ENCODE measurements around the gene SPC24.
"Not testable (repeated sequence)": the region's sequence is repeated elsewhere in the genome, so short reads cannot be mapped to it uniquely, and the experiment has no call there.

The SPC24 gene

DNA sequence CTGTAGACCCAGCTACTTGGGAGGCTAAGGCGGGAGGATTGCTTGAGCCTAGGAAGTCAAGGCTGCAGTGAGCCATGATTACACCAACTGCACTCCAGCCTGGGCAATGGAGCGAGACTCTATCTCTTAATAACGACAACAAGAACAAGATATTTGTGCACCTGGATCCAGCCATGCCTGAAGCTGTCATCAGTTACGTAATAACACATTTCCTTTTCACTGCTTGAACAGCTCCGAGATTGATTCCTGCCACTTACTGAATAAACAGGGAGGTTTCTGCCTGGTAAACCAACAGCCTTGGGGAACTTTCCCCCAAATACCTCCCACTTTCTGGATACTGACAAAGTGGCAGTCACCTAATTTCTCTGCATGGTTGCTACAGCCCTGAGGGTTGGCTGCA is 36.4 kb upstream of the SPC24 start:
- DNase-seq (ENCODE audit: low read depth), result no peak

DNA sequence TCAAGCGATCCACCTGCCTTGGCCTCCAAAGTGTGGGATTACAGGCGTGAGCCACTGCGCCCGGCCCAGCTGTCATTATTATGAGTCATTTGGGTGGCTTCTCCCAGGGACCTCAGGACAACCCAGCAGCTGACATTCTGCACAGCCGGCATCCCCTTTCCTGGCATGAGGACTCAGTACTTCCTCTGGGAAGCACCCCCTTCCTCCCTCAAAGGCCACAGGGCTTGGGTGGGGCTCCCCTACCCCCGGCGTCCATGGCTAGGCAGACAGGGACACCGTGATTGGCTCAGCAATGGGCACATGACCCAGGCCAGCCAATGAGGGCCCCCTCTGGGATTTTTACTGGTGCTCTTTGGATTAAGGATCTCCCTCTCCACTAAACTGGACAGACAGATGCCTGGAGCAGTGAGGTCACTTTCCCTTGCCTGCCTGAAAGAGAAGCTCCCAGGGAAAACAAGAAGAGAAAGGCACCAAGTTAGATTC is 35.7 kb upstream of the SPC24 start:
- DNase-seq (ENCODE audit: low read depth), result no peak

GRCh38 chr19:11190501-11190900 is 34.9 kb upstream of the SPC24 start:
- DNase-seq (ENCODE audit: low read depth), result no peak

DNA sequence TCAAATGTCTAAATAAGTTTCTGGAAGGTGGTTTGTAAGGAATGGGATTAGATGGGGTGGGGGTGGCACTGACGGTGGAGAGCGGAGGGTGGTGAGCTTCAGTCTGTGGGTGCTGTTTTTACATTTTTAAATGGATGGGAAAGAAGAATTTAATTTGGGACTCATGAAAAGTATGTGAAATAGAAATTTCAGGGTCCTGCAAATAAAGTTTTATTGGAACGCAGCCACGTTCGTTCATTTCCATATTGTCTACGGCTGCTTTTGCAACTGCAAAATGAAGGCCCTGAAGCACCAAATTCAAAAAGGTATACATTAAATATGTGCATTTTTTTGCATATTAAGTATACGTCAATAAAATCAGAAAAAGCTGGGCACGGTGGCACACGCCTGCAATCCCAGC is 31.9 kb upstream of the SPC24 start:
- no peak for DNase-seq (ENCODE audit: low read depth)

DNA sequence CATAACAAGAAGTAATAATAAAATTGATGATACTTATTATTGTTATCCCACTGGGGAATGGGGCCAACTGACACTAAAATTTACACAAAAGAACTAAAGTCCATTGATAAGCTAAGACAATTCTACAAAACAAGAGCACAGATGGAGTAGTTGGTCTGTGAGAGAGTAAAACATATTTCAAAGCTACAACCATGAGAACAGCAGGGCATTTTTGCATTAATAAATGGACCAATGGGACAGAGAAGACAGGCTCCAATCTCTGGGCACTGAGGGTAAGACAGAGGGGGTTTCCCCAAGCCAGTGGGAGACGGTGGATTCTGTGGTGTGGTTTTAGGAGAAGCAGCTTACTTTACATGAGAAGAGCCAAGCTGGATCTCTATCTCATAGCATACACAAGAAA is 27.4 kb upstream of the SPC24 start:
- no peak for DNase-seq (ENCODE audit: low read depth)

DNA sequence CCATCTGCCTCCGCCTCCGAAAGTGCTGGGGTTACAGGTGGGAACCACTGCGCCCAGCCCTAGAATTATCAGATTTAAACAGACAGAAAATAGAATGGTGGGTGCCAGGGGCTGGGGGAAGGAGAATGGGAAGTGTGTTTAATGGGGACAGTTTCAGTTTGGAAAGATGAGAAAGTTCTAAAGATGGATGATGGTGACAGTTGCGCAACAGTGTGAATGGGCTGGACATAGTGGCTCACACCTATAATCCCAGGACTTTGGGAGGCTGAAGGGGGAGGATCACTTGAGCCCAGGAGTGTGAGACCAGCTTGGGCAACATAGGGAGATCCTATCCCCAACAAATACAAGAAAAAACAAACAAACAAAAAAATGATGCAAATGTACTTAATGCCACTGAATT is 25.9 kb upstream of the SPC24 start:
- DNase-seq (ENCODE audit: low read depth), result no peak

DNA sequence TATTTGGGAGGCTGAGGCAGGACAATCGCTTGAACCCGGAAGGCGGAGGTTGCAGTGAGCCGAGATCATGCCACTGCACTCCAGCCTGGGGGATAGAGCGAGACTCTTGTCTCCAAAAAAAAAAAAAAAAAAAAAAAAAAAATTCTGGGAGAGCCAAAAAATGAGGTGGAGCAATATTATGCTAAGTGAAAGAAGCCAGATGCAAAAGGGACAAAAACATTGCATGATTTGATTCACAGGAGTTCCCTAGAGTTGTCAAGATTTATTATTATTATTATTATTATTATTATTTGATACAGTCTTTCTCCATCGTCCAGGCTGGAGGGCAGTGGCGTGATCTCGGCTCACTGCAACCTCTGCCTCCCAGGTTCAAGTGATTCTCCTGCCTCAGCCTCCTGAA is 25.4 kb upstream of the SPC24 start:
- not testable (repeated sequence) for DNase-seq (ENCODE audit: low read depth)

DNA sequence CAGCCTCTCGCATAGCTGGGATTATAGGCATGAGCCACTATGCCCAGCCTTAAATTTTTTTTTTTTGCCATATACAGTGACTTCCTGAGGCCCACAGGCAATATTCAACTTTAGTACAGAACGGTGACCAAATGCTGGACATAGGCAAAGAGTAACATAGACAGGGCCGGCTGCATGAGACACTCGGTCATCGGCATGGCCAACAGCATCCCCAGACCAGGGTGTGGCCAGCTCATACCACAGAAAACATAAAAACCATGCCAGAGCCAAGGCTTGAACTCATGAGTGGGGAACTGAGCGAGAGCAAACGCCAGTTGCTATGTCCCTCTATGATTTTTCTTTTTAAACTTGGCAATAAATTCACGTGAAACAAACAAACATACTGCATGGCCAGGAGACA is 24.8 kb upstream of the SPC24 start:
- no peak for DNase-seq (ENCODE audit: low read depth)

- DNase-seq (ENCODE audit: low read depth), result no peak
Measured at GRCh38 chr19:11179716-11180297, 24.2 kb upstream of the SPC24 start.

GRCh38 chr19:11179145-11179465 is 23.5 kb upstream of the SPC24 start:
- not testable (repeated sequence) for DNase-seq (ENCODE audit: low read depth)

DNA sequence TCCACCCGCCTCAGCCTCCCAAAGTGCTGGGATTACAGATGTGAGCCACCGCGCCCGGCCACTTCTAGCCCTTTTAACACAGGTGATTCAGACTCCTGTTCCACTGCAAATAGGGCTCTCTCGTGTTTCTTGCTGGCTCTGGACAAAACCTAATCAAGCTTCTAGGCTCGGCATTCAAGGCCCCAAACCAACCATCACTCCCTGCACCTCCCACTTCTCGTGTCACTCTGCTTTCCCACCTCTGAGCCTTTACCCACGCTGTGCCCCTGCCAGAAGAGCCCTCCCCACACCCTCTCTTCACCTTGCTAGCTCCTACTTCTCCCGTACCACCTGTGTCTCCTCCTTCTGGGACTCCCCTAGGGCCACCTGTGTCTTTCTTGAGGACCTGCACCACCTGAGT is 22.0 kb upstream of the SPC24 start:
- DNase-seq (ENCODE audit: low read depth), result no peak

DNA sequence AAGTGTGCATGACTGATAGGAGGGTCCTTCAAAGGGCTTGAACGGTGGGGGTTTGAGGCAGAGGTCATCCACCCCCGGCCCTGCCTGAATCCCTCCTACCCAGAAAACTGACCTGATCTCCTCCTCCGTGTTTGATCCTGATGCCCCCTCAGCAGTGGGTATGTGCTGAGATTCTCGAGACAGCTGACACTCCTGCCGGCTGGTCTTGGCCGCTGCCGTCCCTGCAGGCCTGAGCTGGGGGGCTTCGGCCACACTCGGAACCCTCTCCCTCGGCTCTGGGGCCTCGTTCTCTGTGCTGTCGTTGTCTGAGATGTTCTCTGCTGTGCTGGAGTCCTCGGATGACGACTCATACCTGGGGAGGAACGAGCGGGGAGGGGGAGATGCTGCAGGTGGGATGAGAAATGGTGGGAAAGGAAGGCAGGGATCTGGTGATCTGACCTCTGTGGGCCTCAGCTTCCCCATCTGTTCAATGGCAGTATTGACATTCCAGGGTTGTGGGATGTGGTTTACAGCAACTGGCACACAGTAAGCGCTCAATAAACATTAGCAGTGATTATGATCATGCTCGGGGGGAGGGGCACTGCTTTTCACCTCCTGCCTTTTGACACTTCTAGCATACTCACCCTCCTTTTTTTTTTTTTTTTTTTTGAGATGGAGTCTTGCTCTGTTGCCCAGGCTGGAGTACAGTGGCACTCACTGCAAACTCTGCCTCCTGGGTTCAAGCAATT is 21.0 kb upstream of the SPC24 start:
- no peak for DNase-seq (ENCODE audit: low read depth)

GRCh38 chr19:11175920-11176319 is 20.3 kb upstream of the SPC24 start:
- no peak for DNase-seq (ENCODE audit: low read depth)

GRCh38 chr19:11174336-11174735 is 18.8 kb upstream of the SPC24 start:
- DNase-seq (ENCODE audit: low read depth), result no peak

- no peak for DNase-seq (ENCODE audit: low read depth)
Measured at GRCh38 chr19:11173516-11174155, 18.1 kb upstream of the SPC24 start.

DNA sequence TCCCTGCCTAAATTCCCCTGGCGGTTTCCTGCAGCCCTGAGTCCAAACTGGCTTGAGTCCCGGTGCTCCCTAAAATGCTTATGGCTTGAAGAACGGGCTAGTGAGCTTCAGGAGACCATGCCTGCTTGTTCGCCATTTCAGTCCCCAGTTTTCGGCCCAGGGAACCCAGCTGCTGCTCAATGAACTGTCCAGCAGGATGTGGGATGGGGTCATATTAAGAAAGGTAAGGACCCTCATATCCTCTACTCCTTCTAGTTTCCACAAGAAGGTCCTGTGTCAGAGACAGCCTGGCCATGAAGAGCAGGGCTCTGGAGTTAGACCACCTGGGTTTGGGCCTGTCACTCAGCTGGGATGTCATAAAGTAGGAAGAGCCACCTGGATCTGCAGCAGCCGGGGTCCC is 17.0 kb upstream of the SPC24 start:
- no peak for DNase-seq (ENCODE audit: low read depth)

- DNase-seq (ENCODE audit: low read depth), result no peak
Measured at GRCh38 chr19:11171144-11171543, 15.6 kb upstream of the SPC24 start.

DNA sequence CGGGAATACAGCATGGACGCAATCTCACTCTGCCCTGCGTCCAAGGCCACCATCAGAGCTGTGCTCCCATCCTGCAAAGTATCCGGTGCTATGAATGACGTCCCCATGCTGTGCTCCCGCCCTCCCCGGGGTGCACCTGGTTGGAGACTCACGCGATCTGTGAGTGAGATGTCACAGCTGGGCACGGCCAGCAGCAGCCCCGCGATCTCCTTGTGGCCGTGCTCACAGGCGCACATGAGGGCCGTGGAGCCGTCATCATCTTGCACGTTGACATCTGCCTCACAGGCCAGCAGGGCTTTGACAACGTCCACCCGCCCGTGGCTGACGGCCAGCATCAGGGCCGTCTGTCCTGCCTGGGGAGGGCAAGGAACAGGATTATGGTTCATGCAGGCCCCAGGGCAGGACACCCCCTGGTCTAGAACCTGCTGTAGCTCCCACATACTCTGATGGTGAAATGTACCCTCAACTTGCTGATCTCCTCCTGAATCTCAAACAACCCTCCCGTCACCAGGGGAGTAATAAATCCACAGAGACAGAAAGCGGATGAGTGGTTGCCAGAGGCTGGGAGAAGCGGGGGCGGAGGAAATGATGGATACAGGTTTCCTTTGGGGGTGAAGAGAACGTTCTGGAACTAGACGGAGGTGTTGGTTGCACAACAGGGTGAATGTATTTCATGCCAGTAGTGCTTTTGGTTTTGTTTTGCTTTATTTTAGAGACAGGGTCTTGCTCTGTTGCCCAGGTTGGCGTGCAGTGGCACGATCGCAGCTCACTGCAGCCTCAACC is 14.5 kb upstream of the SPC24 start:
- no peak for DNase-seq (ENCODE audit: low read depth)

DNA sequence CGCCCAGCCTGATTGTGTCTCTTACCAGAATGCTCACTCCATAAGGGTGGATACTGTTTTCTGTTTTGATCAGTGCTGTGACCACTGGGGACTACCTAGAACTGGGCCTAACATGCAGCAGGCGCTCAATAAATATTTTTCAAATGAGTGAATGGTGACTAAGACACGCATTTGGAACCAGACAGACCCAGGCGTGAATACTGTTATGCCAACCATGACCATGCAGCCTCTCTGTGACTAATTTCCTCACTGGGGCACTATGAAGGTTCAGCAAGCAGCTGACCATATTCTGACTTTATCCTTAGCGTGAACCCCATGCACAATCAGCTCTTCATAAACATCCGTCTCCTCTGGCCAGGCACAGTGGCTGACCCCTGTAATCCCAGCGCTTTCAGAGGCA is 13.0 kb upstream of the SPC24 start:
- peak; percentile 96 for DNase-seq (ENCODE audit: low read depth)

- peak; percentile 84 for DNase-seq (ENCODE audit: low read depth)
Measured at GRCh38 chr19:11166281-11167142, 10.9 kb upstream of the SPC24 start.

- no peak for DNase-seq (ENCODE audit: low read depth)
Measured at GRCh38 chr19:11165486-11166030, 10.0 kb upstream of the SPC24 start.

Measured in GM04503 (cell line).